Measurements from ENCODE around the gene PNPLA6.

DNA sequence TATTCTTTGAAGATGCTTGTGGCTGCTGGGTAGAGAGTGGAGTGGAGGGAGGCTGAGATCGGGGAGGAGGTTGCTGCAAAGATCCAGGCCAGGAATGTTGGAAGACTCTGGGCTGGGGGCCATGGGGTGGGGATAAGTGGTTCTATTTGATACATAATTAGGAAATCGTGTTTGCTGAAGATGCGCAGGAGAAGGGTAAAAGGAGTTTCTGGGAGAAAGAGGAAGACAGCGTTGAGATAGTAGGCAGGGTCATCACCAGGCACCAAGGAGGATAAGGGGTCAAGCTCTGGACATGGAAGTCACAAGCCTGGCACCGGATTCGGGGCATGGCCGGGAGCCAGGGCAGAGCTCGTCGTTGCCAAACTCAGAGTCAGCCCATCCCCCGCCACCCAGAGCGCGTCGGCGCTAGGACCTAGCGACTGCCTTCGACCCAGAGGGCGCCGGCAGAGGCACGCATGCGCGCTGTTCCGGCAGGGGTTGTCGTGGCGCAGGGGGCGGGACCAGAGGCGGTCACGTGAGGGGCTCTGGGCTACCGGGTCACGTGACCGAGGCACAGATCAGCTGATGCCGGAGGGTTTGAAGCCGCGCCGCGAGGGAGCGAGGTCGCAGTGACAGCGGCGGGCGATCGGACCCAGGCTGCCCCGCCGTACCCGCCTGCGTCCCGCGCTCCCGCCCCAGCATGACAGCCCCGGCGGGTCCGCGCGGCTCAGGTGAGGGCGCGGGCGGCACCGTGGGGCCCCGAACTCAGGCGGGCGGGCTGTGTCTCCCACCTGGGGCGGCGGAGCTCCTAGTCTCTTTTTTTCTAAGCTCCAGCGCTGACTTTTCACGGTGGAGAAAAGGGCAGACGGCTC is 13.2 kb upstream of the PNPLA6 start, which contains the start of gene MCOLN1:
- TF ChIP-seq, protein P1, sequence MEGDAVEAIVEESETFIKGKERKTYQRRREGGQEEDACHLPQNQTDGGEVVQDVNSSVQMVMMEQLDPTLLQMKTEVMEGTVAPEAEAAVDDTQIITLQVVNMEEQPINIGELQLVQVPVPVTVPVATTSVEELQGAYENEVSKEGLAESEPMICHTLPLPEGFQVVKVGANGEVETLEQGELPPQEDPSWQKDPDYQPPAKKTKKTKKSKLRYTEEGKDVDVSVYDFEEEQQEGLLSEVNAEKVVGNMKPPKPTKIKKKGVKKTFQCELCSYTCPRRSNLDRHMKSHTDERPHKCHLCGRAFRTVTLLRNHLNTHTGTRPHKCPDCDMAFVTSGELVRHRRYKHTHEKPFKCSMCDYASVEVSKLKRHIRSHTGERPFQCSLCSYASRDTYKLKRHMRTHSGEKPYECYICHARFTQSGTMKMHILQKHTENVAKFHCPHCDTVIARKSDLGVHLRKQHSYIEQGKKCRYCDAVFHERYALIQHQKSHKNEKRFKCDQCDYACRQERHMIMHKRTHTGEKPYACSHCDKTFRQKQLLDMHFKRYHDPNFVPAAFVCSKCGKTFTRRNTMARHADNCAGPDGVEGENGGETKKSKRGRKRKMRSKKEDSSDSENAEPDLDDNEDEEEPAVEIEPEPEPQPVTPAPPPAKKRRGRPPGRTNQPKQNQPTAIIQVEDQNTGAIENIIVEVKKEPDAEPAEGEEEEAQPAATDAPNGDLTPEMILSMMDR (IDR thresholded peaks at IDR 0.05), result peak in 2 of 6 experiments; percentile 32 to 60
- TF ChIP-seq POLR2A (IDR thresholded peaks at IDR 0.05), result peak; percentile 63 to 67
